CD4-positive, alpha-beta T cell treated with Interferon alpha-2 for 1 hour (primary cell): Measurements from ENCODE around the gene RAB36.
A peak's percentile ranks its signal among the peaks of the same experiment; 100 is the strongest.

Source experiments
- DNase-seq, 2 donors: peaks; one replicate each; pipeline ENCODE4 v3.0.0-alpha.2; 2020 to 2022

Gene RAB36

GRCh38 chr22:23138584-23139435, 6.5 kb upstream of the RAB36 start:
- no peak for DNase-seq

GRCh38 chr22:23140385-23140784, 4.9 kb upstream of the RAB36 start:
- no peak for DNase-seq

- DNase-seq, result no peak
Measured at GRCh38 chr22:23142546-23143105, 2.7 kb upstream of the RAB36 start.

GRCh38 chr22:23143119-23143518, 2.2 kb upstream of the RAB36 start:
- no peak for DNase-seq

- DNase-seq, result no peak
Measured at GRCh38 chr22:23144432-23144831, 845 bp upstream of the RAB36 start.

GRCh38 chr22:23145878-23146470, 697 bp downstream of the RAB36 start:
- no peak for DNase-seq

- no peak for DNase-seq
Measured at GRCh38 chr22:23146478-23147205, 1.4 kb downstream of the RAB36 start.

GRCh38 chr22:23147617-23148387, 2.5 kb downstream of the RAB36 start:
- no peak for DNase-seq

- no peak for DNase-seq
Measured at GRCh38 chr22:23149743-23150238, 4.5 kb downstream of the RAB36 start.

GRCh38 chr22:23150762-23151161, 5.5 kb downstream of the RAB36 start:
- DNase-seq, result no peak

GRCh38 chr22:23151827-23152226, 6.5 kb downstream of the RAB36 start:
- no peak for DNase-seq

GRCh38 chr22:23152238-23153114, 7.2 kb downstream of the RAB36 start:
- peak in 1 of 2 donors; percentile 39 for DNase-seq

- DNase-seq, result no peak
Measured at GRCh38 chr22:23153994-23154393, 8.7 kb downstream of the RAB36 start.

- no peak for DNase-seq
Measured at GRCh38 chr22:23154461-23154860, 9.2 kb downstream of the RAB36 start.

- no peak for DNase-seq
Measured at GRCh38 chr22:23155143-23155542, 9.9 kb downstream of the RAB36 start.

- no peak for DNase-seq
Measured at GRCh38 chr22:23155831-23156230, 10.6 kb downstream of the RAB36 start.

GRCh38 chr22:23156286-23156685, 11.0 kb downstream of the RAB36 start:
- DNase-seq, result no peak

GRCh38 chr22:23157560-23158515, 12.6 kb downstream of the RAB36 start:
- DNase-seq, result no peak

GRCh38 chr22:23158516-23159290, 13.4 kb downstream of the RAB36 start:
- DNase-seq, result no peak

GRCh38 chr22:23159291-23159630, 14.0 kb downstream of the RAB36 start:
- DNase-seq, result no peak
